NK-92 (cell line): ENCODE results near the gene C2orf81.

Experiments
- DNase-seq: peaks from one replicate; lab custom pipeline; 2025; ENCODE audit not compliant: unreplicated experiment; lab: John Stamatoyannopoulos, UW

Gene C2orf81

DNA sequence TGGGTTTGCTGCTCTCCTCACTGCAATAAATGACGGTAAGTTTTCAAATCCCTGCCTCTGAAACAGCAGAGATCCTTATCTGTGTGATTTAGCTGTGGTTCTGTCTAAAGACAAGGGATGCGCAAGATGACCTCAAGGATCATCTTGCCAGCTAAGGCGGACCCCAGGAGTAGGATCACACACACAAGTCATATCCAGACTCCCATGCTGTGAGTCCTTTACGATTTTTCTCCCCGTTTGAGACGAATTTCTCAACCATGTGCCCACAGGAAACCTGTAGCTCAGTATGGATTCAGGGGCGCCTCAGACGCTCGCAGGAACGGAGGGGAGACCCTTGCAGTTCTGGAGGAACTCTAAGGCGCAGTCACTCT, 30.2 kb downstream of the C2orf81 start:
- no peak for DNase-seq

- DNase-seq: no peak
These were observed 30.8 kb downstream of the C2orf81 start for GRCh38 chr2:74390606-74391005.

- no peak for DNase-seq
These were observed 34.1 kb downstream of the C2orf81 start for GRCh38 chr2:74387346-74387745.

- DNase-seq: no peak
These were observed 36.0 kb downstream of the C2orf81 start for GRCh38 chr2:74385396-74385795.

DNA sequence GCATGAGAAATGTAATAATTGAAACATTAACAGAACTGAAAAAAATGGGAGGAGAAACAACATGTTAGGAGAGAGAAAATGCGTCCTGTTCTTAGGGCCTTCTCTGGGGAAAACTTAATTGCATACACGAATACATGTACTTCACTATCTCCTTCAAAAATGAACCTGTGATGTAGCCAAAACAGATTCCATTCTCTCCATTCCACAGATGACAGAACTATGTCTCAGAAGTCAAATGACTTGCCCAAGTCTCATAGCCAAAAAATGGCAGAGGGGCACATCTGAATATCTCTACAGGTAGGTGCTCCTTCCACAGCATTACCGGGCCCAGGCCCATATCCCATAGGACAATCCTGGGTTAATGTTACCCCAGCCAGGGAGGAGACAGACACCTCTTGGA, 37.4 kb downstream of the C2orf81 start:
- DNase-seq: no peak

DNA sequence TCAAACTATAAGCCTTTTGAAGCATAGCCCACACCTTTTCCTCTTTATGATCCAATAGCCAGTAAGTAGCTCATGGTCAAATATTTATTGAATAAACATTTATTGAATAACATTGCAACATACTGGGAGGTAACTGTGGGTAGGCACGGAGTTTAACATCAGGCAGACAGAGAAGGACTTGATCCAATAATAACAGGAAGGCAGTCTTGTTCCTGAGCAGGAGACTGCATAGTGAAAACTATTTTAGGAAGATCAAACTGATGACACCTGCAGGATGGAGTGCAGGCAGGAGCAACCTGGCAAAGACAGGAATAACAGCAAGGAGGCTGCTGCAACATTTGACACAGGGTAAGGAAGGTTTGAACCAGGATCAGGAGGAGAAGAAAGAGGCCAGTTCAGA, 38.2 kb downstream of the C2orf81 start:
- DNase-seq: no peak

- no peak for DNase-seq
These were observed 39.7 kb downstream of the C2orf81 start for GRCh38 chr2:74381751-74382150.

GRCh38 chr2:74379851-74380789, 41.3 kb downstream of the C2orf81 start, which contains the start of gene DCTN1:
Gene DCTN1 (minus strand): TSS chr2:74380311. CDS start chr2:74380037, 274 bp downstream.
- DNase-seq: no peak

DNA sequence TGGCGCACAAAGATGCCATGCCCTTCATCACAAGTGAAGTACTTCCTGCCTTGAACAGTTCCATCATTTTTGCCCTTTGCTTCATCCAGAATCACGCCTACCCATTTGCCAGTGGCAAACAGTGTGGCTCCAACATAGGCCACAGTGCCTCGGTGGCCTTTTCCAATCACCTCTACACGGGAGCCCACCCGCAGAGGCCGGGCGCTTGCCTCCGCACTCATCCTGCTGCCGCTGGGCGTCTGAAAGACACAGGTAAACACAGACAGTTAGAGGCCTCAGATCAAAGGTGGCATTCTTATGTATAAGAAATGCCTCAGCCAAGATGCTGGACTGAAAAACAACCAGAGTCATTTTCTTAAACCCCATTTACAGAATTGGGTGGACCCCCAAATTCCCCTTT, 43.4 kb downstream of the C2orf81 start:
- DNase-seq: no peak

DNA sequence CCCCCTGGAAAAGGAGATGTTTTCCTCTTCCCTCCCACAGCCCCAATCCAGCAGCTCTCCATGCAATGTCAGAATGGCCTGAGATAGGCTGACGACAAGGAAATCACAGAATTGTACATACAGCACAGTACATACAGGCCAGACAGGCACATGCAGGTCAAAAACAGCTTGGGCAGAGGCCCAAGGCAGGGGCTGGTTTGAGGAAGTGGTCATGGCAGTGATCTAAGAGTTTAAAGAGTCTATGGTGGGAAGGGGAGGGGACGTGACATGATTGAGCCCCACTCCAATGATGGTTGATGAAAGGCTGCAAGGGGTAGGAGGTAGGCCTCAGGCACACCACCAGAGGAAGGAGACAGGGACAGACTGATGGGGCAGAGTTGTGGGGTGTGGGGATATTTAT, 45.6 kb downstream of the C2orf81 start:
- DNase-seq: no peak

- DNase-seq: no peak
These were observed 46.8 kb downstream of the C2orf81 start for GRCh38 chr2:74374509-74375205.

DNA sequence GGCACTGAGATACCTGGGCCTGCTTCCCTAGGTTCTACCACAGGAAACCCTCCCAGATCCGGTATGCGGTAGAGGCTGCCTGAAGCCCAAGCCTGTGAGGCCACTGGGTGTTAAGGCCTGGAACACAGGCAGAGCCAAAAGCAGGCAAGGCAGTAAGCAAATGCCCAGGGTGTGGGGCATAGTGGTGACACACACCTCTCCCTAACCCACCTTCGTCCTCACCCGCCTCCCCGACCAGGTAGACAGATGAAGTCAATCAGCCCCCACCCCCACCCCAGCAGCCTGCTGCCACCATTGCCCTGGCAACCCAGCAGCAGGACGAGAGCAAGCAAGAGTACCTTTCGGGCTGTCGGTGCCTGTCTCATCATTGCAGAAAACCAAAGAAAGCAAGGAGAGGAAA, 47.4 kb downstream of the C2orf81 start:
- no peak for DNase-seq

- no peak for DNase-seq
These were observed 48.2 kb downstream of the C2orf81 start for GRCh38 chr2:74373221-74373676.

DNA sequence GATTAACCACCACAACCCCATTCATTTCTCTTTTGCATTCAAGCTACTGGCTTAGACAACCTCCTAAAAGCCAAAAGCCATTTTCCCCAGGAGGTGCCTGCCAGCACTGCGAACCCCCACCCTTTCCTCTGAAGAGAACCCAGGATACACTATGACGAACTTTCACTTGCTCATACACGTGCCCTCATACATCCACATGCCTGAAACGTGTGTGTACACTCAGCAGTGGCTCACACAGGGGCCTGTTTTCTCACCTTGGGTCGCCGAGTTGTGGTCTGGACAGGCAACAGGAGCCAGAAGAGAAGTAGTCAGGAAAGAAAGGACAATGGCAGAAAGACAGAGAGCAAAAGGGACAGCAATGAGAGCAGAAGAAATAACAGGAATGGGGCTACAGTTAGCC, 48.7 kb downstream of the C2orf81 start:
- no peak for DNase-seq

DNA sequence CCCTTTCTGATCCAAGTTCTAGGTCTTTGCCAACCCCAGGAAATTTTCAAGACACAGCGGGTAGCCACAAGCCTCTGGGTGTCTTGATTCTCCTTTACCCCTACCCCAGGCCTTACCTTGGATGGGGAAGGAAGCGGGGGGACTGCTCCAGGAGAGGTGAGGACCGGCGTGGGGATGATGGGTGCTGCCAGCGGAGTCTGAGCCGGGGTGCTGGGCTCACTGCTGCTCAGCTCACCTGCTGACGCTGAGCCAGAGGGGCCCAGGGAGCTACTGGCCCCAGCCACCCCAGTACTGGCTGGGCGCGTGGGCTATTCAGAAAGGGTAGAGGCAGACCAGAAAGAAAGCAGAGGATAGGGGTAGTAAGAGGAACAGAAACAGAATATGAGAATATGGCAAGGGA, 50.0 kb downstream of the C2orf81 start:
- no peak for DNase-seq

DNA sequence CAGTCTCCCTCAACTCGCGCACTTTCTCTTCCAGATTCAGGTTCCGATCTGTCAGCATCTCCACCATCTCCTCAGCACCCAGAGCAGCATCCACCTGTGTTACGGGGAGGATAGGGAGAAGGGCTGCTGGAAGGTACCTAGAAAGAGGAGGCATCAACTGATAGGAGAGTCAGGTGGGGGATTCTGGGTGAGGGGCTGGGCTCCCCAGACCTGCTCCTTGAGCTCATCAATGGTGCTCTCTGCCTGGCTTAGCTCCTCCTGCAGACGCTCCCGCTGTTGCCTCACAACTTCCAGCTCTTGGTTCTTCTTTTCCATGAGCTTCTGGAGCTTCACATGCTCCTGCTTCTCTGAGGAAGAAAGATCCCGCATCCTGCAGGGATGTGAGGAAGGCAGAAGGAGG, 51.4 kb downstream of the C2orf81 start:
- no peak for DNase-seq

DNA sequence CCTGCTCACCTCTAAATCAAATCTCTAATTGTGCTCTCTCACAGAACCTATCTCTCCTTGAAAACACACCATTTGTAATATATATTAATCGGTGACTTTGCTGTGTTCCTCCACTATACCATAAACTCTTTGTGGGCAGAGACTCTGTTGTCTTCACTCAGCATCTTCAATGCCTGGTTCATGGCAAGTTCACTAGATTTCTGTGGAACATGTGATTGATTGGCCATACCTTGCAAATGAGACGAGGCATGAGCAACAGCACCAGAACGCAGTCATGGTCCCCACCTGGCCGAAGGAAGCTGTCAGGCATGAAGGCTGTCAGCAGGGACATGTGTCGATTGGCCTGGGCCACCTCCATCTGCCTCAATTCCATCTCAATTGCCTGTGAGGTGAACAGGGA, 52.9 kb downstream of the C2orf81 start:
- DNase-seq: no peak

DNA sequence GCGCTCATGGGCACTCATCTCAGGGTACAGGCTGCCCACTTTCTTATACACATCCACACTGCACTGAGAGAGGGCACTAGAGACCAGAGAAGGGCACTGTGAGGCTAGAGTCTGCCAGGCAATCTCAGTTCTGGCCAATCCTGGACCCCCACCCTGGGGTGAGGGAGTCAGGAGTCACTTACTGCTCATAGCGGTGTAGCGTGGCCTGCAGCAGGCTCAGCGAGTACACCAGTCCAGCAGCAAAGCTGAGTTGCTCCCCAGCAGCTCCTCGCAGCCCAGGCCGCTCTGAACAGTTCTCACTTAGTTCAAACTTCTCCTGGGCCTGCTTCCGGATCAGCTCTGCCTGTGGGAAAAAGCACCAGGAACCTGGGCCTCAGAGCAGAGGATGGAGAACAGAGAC, 53.6 kb downstream of the C2orf81 start:
- DNase-seq: no peak

GRCh38 chr2:74366036-74366435, 55.4 kb downstream of the C2orf81 start:
- no peak for DNase-seq

DNA sequence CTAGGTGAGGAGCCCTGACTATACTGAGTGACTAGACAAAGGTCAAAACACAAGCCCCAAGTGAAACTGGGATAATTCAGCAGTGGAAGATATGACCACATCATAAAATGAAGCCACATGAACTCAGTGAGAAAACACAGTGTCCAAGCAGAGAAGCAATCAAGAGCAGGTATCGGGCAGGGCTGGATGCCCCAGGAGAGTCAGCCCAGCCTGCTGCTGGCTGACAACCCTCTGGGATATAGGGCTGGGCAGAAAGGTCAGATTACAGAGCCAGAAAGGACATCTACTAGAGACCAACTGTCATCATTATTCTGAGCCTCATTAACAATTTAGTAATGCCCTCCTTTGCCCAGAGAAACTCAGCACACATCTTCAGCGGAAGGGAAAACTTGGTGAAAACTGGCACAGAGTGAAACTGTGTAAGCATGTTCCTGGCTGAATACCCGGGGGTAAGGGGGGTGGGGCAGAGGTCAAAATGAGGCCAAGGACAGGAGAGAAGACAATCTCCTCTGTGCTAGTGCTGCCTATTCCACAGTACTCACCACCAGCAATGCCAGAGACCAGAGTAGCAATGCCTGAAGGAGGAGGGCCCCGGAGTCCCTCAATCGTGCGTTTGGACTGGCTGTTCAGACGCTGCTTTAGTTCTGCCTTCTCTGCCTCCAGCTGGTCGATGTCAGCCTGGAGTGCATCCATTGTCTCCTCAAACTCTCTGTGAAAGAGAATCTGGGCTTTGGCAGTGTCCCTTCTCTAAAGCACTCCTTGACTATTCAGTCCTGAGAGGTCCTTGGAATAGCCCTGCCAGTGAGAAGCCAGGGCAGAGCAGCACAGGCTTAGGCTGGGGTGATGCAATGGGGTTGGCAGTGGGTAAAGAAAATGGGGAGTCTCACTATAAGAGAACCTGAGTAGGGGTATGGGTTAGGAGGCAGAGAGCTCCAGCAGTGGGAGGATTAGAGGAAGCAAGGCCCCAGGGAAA, 56.6 kb downstream of the C2orf81 start:
- no peak for DNase-seq
